Lung (tissue), 12 donors: ENCODE measurements around the gene PTPRN2. TPM values are rescaled to one million over a fixed set of nuclear protein-coding genes. Genes with fewer than 3 reads are reported as not detected.
A peak's percentile ranks its signal among the peaks of the same experiment; 100 is the strongest.

Experiments used
- ATAC-seq: fragments of 200-7000 bp; cut with Tn5 transposase; one replicate; pipeline ENCODE4 v1.9.1; 2020; ENCODE audit warnings: moderate number of reproducible peaks; ENCODE audit not compliant: insufficient read depth, low FRiP score
- DNase-seq, 3 donors: peaks; one replicate each; pipeline ENCODE4 v3.0.0-alpha.2; 2013 to 2017
- H3K27ac ChIP-seq, 2 donors: one replicate each; pipeline ENCODE4 v1.5.1; 2013; ENCODE audit warnings: mild to moderate bottlenecking in 2 of 2, moderate library complexity in 2 of 2, control low read depth in 1 of 2, inconsistent platforms in 1 of 2, low read depth in 1 of 2, low read length in 1 of 2
- H3K27me3 ChIP-seq, 3 donors: one replicate each; pipeline ENCODE4 v1.5.1; 2013; ENCODE audit warnings: low read length in 2 of 3; ENCODE audit not compliant: control insufficient read depth in 3 of 3, insufficient read depth in 3 of 3
- H3K36me3 ChIP-seq, 4 donors: one replicate each; pipeline ENCODE4 v1.5.1; 2013; ENCODE audit warnings: low read length in 4 of 4, mild to moderate bottlenecking in 1 of 4, moderate library complexity in 1 of 4; ENCODE audit not compliant: control insufficient read depth in 4 of 4, insufficient read depth in 4 of 4
- H3K4me1 ChIP-seq, 5 donors: one replicate each; pipeline ENCODE4 v1.5.1; 2013; ENCODE audit warnings: low read length in 5 of 5, mild to moderate bottlenecking in 2 of 5, moderate library complexity in 1 of 5; ENCODE audit not compliant: control insufficient read depth in 5 of 5, insufficient read depth in 5 of 5
- H3K4me3 ChIP-seq: one replicate; pipeline ENCODE4 v1.5.1; 2013; ENCODE audit warnings: mild to moderate bottlenecking, control low read depth, moderate library complexity
- H3K9ac ChIP-seq, 2 donors: one replicate each; pipeline ENCODE4 v1.5.1; 2013; ENCODE audit warnings: low read length in 2 of 2, control low read depth in 1 of 2; ENCODE audit not compliant: insufficient read depth in 1 of 2
- H3K9me3 ChIP-seq, 4 donors: one replicate each; pipeline ENCODE4 v1.5.1; 2013; ENCODE audit warnings: low read length in 3 of 4, mild to moderate bottlenecking in 1 of 4, moderate library complexity in 1 of 4; ENCODE audit not compliant: control insufficient read depth in 4 of 4, insufficient read depth in 3 of 4
- CTCF ChIP-seq: IDR thresholded peaks from 2 replicates; pipeline ENCODE4 v1.5.1; 2012; ENCODE audit warnings: mild to moderate bottlenecking; ENCODE audit errors: control extremely low read depth, extremely low read depth
- WGBS, 2 donors: extraction: QIAGEN DNeasy Blood & Tissue Kit; methylation state at CpG; one replicate each; pipeline ENCODE4 v1.1.7; 2013; 5-methylcytosine and 5-hydroxymethylcytosine counted together
- polyA plus RNA-seq, 2 donors: library from polyadenylated mRNA; stranded (reverse); fragments of 200-250 nt; gene quantifications; one replicate each; pipeline ENCODE4 v1.2.1, GENCODE V29; 2013
- total RNA-seq, 2 donors: library from RNA; depleted of rRNA in 1 of 2; stranded (reverse); fragments of >200 nt in 1 of 2; gene quantifications; one replicate each; pipeline ENCODE4 v1.2.1, GENCODE V29; 2014 to 2021
- donor health status: control.
- donor health status: control.
- donor health status: Bipolar disorder and iron deficiency.
- donor health status: healthy.
- donor health status: DM: yes; HTN: yes; CAD: no.

PTPRN2 gene
- total and polyA plus RNA-seq, 4 donors, result 2.1 to 7.4 (median 4.4) TPM

GRCh38 chr7:157962458-157963306, 624.9 kb downstream of the PTPRN2 start:
- H3K27ac ChIP-seq, result no peak overlapping the region
- peaks cover 0 to 20% (median 13%) of the 10 kb centered on the region in 3 donors for H3K27me3 ChIP-seq
- no peak for TF ChIP-seq CTCF
- WGBS, 2 donors, result 74 to 84% methylated on average over 15 of the region's 15 CpGs
- DNase-seq (no peak), ATAC-seq (no peak)
- no peak overlapping the region for H3K9ac ChIP-seq
- no peak overlapping the region for H3K4me3 ChIP-seq
- H3K9me3 ChIP-seq, result peaks cover 0 to 10% (median 0%) of the 10 kb centered on the region in 4 donors
- peaks cover 0 to 1% (median 0%) of the 10 kb centered on the region in 5 donors for H3K4me1 ChIP-seq
- H3K36me3 ChIP-seq, result no peaks in the 10 kb centered on the region

- no peak overlapping the region for H3K4me3 ChIP-seq
- peaks cover 0 to 8% (median 0%) of the 10 kb centered on the region in 4 donors for H3K9me3 ChIP-seq
- no peak overlapping the region for H3K9ac ChIP-seq
- peak in 1 of 3 donors; percentile 28 for DNase-seq
- ATAC-seq, result peak; percentile 41
- peaks cover 0 to 1% (median 0%) of the 10 kb centered on the region in 5 donors for H3K4me1 ChIP-seq
- H3K27me3 ChIP-seq, result peaks cover 2 to 20% (median 13%) of the 10 kb centered on the region in 3 donors
- no peak overlapping the region for H3K27ac ChIP-seq
- WGBS, 2 donors, result 22 to 23% methylated on average over 29 of the region's 29 CpGs
- H3K36me3 ChIP-seq, result no peaks in the 10 kb centered on the region
- TF ChIP-seq CTCF, result no peak
Observed at GRCh38 chr7:157961731-157962457, 625.7 kb downstream of the PTPRN2 start.

- TF ChIP-seq CTCF, result no peak
- ATAC-seq (no peak), DNase-seq (no peak)
- H3K9me3 ChIP-seq, result peaks cover 0 to 14% (median 0%) of the 10 kb centered on the region in 4 donors
- no peak overlapping the region for H3K27ac ChIP-seq
- H3K27me3 ChIP-seq, result peaks cover 0 to 3% (median 2%) of the 10 kb centered on the region in 3 donors
- H3K36me3 ChIP-seq, result no peaks in the 10 kb centered on the region
- no peak overlapping the region for H3K9ac ChIP-seq
- no peak overlapping the region for H3K4me3 ChIP-seq
- peaks cover 0 to 1% (median 0%) of the 10 kb centered on the region in 5 donors for H3K4me1 ChIP-seq
- 66 to 70% methylated on average over 13 of the region's 13 CpGs for WGBS, 2 donors
Observed at GRCh38 chr7:157955348-157955999, 632.1 kb downstream of the PTPRN2 start.
